Subcutaneous adipose tissue (tissue), 4 donors: Measurements from ENCODE around the gene DNAH5. TPM values are rescaled to one million over a fixed set of nuclear protein-coding genes. Genes with fewer than 3 reads are reported as not detected.

Experiments used
- CTCF ChIP-seq: fragments of 450-650 bp; IDR thresholded peaks from one replicate; pipeline ENCODE4 v1.5.1; 2016; ENCODE audit warnings: low read depth, mild to moderate bottlenecking, control low read depth, antibody characterized with exemption, moderate library complexity
- total RNA-seq, 4 donors: library from RNA; depleted of rRNA; stranded (reverse); fragments of >200 nt; gene quantifications; one replicate each; pipeline ENCODE4 v1.1.0, GENCODE V29; 2016

The DNAH5 gene
- total RNA-seq, 4 donors from 2014 or later, result under 0.01 to 1.1 (median 0.19) TPM

- no peak for TF ChIP-seq CTCF
Observed at GRCh38 chr5:13763719-13764118, 180.8 kb downstream of the DNAH5 start.

GRCh38 chr5:13749766-13750165, 194.7 kb downstream of the DNAH5 start:
- TF ChIP-seq CTCF, result no peak

- TF ChIP-seq CTCF, result no peak
Observed at GRCh38 chr5:13746026-13746425, 198.5 kb downstream of the DNAH5 start.

GRCh38 chr5:13745508-13745907, 199.0 kb downstream of the DNAH5 start:
- no peak for TF ChIP-seq CTCF

DNA sequence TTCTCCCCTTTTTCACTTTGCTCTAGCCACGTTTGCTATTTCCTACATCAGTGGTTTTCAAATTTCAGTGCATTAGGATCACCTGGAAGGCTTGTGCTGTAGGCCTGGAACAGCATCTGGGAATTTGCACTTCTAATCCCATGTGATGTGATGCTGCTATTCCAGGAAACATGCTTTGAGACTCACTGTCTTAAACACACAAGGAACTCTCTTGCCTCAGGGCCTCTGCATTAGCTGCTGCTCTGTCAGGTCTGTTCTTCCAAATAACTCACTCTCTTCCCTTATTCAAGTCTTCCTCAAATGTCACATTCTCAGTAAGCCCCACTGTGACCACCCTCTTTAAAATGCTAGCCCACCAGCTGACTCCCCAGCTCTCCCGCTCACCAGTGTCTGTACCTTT, 204.0 kb downstream of the DNAH5 start:
- no peak for TF ChIP-seq CTCF

DNA sequence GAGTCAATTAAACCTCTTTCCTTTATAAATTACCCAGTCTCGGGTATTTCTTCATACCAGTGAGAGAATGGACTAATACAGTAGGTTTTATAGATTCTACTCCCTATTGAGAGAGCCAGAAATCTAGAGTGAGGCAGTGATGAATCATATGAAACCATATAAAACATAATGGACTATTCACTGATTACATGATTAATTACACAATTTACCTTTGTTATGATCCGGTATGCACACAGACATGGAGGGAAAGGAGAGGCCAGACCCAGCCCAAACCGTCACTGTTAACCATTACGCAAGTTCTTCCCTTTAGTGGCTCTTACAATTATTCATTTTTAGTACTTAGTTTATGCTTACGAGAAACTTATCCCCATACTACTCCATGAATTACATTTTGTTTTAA, 205.0 kb downstream of the DNAH5 start:
- no peak for TF ChIP-seq CTCF

- TF ChIP-seq CTCF, result no peak
Observed at GRCh38 chr5:13735691-13736090, 208.8 kb downstream of the DNAH5 start.
